HT-29 (cell line): Measurements from ENCODE around the gene NNMT. TPM values are rescaled to one million over a fixed set of nuclear protein-coding genes. Genes with fewer than 3 reads are reported as not detected.
A peak's percentile ranks its signal among the peaks of the same experiment; 100 is the strongest.

Source experiments
- DNase-seq: peaks from one replicate; pipeline ENCODE4 v3.0.0-alpha.2; 2015; ENCODE audit warnings: low spot score
- total RNA-seq: library from RNA; depleted of rRNA; stranded (reverse); fragments of >200 nt; shearing (Covaris generic); gene quantifications from 2 replicates; pipeline ENCODE4 v1.2.3, GENCODE V29; 2014

NNMT gene
- total RNA-seq, 1 experiment from 2014 or later = 60.2 TPM

DNA sequence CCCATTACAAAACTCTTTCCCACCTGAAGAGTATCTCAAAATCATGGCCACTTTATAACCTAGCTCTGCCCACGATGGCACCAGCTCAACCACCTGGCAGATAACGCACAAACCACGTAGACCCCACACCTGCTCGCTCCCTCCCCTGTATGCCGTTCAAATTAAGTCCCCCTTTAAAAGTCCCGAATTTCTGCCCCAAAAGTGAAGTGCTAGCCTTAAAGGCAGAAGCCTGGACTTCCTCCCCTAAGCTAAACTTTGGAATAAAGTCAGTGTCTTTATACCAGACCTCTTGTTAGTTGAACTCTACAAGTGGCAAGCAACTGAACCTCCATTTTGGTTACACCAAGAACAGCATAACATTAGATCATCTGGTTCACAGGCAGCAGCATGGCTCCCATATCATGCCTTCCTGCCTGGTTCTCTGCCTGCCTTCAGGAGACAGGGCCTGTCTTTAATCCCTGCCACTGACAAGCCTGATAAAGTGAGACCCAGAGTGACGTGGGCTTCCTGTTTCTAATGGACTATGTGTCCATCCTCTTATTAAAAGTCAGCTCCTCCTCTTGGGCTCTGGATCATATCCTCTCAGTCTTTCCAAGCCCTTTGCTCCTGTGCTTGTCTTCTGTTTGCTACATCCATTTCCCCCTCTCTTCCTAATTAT, 32.6 kb upstream of the NNMT start:
- no peak for DNase-seq

GRCh38 chr11:114264381-114264780, 31.8 kb upstream of the NNMT start:
- DNase-seq = no peak

DNA sequence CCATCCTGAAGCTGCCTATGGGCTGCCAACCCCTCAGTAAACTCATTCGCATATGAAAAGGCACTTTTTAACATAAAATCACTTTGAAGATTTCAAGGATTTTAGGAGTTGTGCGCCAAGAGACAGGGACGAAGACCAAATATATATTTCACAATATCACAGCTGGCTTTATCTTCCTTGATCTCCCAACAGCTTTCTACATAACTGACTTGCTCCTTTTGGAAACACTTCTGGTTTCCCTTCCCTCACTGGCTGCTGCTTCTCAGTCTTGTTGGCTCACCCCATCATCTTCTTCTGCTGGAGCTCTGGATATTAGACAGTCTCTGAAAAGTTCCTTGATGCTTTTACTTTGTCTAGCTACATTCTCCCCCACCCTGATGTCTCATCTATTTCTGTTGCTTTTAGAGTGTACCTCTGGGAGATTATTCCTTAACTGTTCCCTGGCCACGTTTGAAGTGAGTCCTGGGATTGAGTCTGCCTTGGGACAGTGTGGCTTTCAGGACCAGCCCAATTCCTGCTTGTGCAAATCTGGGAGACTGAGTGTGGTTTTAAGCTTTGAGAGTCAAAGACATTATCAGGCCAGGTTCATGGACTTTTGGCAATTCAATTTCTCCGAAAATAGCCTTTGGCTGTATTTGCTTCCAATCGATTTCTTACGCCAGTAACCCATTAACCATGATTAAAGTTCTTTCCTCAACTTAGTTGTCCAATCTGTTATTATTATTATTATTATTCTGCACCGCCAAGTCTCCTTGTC, 30.9 kb upstream of the NNMT start:
- no peak for DNase-seq

- DNase-seq = no peak
Observed at GRCh38 chr11:114269498-114269897, 26.7 kb upstream of the NNMT start.

DNA sequence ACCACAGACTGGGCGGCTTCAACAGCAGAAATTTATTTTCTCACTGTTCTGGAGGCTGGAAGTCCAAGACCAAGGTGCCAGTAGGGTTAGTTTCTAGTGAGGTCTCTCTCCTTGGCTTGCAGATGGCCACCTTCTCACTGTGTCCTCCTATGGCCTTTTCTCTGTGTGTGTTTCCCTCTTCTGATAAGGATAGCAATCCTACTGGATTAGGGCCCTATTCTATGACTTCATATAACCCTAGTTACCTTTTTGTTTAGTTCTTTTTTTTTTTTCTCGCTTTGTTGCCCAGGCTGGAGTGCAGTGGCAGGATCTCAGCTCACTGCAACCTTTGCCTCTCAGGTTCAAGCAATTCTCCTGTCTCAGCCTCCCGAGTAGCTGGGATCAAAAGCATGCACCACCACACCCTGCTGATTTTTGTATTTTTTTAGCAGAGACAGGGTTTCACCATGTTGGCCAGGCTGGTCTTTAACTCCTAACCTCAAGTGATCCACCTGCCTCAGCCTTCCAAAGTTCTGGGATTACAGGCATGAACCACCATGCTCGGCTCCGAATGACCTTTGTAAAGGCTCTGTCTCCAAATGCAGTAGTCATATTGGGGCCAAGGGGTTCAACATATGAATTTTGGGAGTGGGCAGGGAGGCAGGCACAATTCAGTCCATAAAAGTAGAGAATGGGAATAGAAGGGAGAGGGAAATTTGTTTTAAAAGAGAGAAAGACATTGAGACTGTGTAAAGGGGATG, 25.5 kb upstream of the NNMT start:
- DNase-seq = no peak

- no peak for DNase-seq
Observed at GRCh38 chr11:114271316-114271715, 24.9 kb upstream of the NNMT start.

- DNase-seq = no peak
Observed at GRCh38 chr11:114272311-114272710, 23.9 kb upstream of the NNMT start.

GRCh38 chr11:114273071-114273470, 23.1 kb upstream of the NNMT start:
- DNase-seq = no peak

DNA sequence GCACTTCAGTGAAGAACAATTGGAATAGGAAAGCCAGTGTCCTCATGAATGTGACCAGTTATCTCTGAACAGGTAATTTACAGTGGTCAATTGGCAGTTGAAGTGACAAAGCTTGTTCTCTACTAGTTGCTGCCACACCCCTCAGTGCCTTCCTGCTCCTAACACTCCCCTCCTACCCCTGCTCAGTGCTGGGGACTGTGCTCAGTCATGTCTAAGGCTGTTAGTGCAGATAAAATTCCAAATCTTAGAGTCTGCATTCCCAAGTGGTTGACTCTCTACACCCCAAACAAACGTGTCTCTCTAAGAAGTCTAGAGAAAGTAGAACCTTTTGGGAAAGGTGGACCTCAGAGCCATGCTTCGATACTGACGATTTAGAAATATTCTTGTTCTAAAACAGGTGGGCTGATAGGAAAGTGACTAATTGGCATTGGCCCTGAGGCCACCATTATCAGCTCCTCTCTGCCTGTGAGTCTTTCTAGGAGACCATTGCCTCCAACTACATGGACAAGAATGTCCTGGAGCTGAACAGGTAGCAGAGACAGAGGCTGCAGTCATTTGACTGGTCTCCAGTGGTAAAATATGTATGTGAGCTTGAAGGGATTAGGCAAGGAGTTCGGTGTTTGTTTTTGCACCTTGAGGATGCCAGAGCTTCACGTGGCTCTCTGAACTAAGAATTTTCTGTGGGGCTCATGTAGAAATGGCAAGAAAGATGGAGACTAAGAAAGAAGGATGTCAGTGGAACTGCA, 22.1 kb upstream of the NNMT start:
- no peak for DNase-seq

GRCh38 chr11:114274637-114275036, 21.6 kb upstream of the NNMT start:
- no peak for DNase-seq

DNA sequence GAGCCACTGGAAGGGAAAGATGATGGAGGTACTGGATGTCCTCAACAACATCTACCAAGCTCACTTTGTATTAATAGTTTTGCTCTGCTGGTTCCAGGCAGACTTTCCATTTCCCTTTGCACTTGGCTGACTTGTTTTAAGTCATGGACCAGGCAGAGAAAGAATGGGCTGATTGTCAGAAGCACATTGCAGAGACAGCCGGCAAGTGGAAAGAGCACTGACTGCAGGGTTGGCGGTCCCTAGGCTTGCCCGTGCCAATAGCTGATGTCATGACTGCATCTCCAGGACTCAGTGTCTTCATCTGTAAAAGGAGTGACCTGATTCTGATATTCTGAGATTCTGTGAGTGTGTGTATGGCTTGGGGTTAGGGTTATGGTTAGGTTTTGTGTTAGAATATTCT, 20.9 kb upstream of the NNMT start:
- DNase-seq = no peak

DNA sequence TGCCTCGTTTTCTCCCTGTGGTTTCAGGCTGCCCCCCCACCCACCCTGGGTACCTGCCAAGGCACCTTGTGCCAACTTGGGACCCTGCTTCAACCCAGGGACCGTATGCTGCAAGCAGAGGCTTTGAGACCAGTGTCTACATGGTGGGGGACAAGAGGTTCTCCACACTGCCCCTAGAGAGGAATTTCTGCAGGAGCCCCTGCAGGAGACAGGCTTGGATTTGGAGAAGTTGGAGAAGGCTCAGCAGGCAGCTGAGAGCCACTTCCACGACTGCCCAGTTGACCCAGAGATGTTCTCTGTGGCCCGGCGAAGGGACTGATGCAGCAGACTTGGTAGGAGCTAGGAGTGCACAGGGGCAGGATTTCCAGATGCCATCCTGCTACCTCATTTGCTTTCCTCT, 20.1 kb upstream of the NNMT start:
- no peak for DNase-seq

DNA sequence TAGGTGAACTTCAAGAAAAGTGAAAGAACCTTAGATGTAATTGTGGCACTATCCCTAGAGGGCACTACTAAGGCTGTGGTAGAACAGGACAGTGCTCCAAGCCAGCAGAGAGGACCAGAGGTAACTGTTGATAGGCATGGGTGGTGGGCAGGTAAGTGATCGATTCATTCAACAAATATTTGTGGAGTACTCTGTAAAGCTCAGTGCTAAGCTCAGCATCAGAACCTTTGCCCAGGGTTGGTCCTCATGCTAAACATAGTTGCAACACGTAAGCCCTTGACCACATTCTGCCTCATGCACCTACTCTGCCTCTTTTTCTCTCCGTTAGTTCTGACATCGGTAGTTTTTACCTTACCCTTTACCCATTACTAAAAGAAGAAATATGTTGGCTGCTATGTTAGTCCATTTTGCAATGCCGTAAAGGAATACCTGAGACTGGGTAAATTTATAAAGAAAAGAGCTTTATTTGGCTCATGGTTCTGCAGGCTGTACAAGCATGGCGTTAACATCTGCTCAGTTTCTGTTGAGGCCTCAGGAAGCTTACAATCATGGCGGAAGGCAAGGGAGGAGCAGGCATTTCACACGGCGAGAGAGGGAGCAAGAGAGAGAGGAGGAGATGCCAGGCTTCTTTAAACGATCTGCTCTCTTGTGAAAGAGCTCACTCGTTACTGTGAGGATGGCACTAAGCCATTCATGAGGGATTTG, 18.4 kb upstream of the NNMT start:
- DNase-seq = no peak

DNA sequence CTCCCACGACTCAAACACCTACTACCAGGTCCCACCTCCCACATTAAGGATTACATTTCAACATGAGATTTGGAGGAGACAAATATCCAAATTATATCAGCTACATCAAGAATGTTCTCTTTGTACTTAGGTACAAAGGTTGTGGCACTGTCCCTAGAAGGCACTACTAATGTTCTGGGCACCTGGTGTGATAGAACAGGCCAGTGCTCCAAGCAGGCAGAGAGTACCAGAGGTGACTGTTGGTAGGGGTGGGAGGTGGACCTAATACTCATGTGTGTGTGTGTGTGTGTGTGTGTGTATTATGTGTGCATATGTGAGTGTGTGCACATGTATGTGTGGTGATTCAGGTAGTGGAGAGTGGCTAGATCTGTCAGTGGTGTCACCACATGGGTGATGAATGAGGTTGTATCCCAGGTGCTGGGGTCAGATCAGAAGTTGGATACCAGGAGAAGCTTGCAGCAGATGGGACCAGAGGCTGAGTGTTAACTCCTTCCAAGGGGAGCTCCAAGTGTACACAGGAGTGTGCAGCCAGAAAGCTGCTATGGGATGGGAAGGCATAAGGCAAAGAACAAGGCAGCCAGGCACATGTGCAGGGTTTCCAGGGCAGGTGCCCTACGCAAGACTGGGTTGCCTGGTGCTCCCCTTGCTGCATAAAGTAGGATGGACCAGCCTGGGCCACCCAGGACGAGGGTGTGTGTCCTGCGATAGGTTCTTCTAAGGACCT, 17.7 kb upstream of the NNMT start:
- no peak for DNase-seq

- DNase-seq = no peak
Observed at GRCh38 chr11:114279792-114280546, 16.2 kb upstream of the NNMT start.

- DNase-seq = peak; percentile 96
Observed at GRCh38 chr11:114280696-114281095, 15.5 kb upstream of the NNMT start.

GRCh38 chr11:114281388-114281956, 14.7 kb upstream of the NNMT start:
- no peak for DNase-seq

DNA sequence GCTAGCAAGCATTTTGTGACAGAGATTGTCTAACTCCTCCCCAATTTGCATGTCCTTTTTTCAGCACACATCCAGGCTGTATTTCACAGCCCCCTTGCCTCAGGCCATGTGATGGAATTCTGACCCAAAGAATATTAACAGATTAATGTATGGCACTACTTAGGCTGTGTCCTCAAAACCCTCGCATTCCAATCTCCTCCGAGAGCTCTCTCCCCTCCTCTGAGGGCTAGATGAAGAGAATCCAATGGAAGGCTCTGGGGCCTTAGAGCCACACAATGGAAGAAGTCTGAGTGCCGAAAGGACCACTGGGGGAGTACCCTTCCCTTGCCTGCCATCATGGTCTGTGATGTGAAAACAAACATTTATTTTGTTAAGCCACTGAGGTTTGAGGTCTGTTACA, 13.7 kb upstream of the NNMT start:
- DNase-seq = no peak

DNA sequence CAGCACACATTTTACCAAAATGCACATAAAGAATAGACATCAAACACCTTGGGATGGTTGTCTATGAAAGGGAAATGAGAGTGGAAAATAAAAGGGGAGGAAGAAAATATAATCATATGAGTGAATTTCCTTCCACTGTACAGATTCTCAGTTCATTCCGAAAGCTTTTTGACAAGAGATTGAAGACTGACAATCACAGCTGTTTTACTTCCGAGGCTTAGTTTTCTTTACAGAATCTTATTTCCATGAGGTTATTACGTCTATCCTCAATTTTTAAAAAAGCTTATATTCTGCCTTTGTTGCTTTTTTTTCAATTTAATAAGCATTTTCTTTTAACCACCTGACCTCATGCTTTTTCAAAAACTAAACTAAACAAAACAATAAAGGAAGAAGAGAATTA, 12.8 kb upstream of the NNMT start:
- no peak for DNase-seq

GRCh38 chr11:114284021-114284420, 12.2 kb upstream of the NNMT start:
- peak; percentile 57 for DNase-seq
